SK-N-SH (cell line): ENCODE data around the gene GSTA4. TPM values are rescaled to one million over a fixed set of nuclear protein-coding genes. Genes with fewer than 3 reads are reported as not detected.

Experiments used
- CTCF ChIA-PET: fragments of 300-600, 350-600 bp; formaldehyde crosslinking; extraction: SDS; loops from one replicate; lab custom pipeline; 2021; lab: Yijun Ruan, JAX
- POLR2A ChIA-PET: fragments of 350-600 bp; sonication (Branson Sonifier 250); formaldehyde crosslinking; extraction: SDS; loops from one replicate; lab custom pipeline; 2020; ENCODE audit warnings: antibody characterized with exemption, inconsistent platforms; lab: Yijun Ruan, JAX
- DNase-seq: peaks from one replicate; pipeline ENCODE4 v3.0.0; 2012
- H2AFZ ChIP-seq: fragments of 200-600 bp; sonication (generic); 2 replicates; pipeline ENCODE4 v1.8.1; 2016; ENCODE audit warnings: antibody characterized with exemption, mild to moderate bottlenecking, low read depth
- H3F3A ChIP-seq: fragments of 200-600 bp; sonication (generic); replicated peaks from 2 replicates; pipeline ENCODE3; 2016; ENCODE audit warnings: antibody characterized with exemption, mild to moderate bottlenecking; ENCODE audit not compliant: insufficient read depth
- H3K27ac ChIP-seq, 2 experiments: fragments of 200-500 bp in 1 of 2; fragments of 200-600 bp in 1 of 2; sonication (Bioruptor generic) in 1 of 2; sonication (generic), shearing (Covaris generic) in 1 of 2; 2 replicates each; pipeline versions ENCODE4 v1.5.1 to v1.6.1; 2014 to 2016; ENCODE audit warnings: low read depth in 2 of 2, inconsistent platforms in 1 of 2, low read length in 1 of 2, mild to moderate bottlenecking in 1 of 2, mixed read lengths in 1 of 2
- H3K27me3 ChIP-seq: fragments of 200-600 bp; sonication (generic), shearing (Covaris generic); 2 replicates; pipeline ENCODE4 v1.6.1; 2016; ENCODE audit warnings: mixed run types; ENCODE audit not compliant: insufficient read depth
- H3K36me3 ChIP-seq, 2 experiments: fragments of 200-500 bp in 1 of 2; fragments of 200-600 bp in 1 of 2; sonication (Bioruptor generic) in 1 of 2; sonication (generic) in 1 of 2; replicated peaks in 1 of 2; 2 replicates each; pipeline versions ENCODE3 to v1.5.1; 2014 to 2016; ENCODE audit warnings: low read length in 1 of 2, mild to moderate bottlenecking in 1 of 2; ENCODE audit not compliant: insufficient read depth in 2 of 2, control insufficient read depth in 1 of 2
- H3K4me1 ChIP-seq, 2 experiments: fragments of 200-500 bp in 1 of 2; fragments of 200-600 bp in 1 of 2; sonication (Bioruptor generic) in 1 of 2; sonication (generic), shearing (Covaris generic) in 1 of 2; 2 replicates each; pipeline versions ENCODE4 v1.5.1 to v1.6.1; 2014 to 2016; ENCODE audit warnings: low read depth in 1 of 2, low read length in 1 of 2, mixed run types in 1 of 2; ENCODE audit not compliant: insufficient read depth in 2 of 2, control insufficient read depth in 1 of 2
- H3K4me2 ChIP-seq: fragments of 200-600 bp; sonication (generic), shearing (Covaris generic); 2 replicates; pipeline ENCODE4 v1.6.1; 2017; ENCODE audit warnings: mixed run types
- H3K4me3 ChIP-seq, 2 experiments: fragments of 200-500 bp in 1 of 2; fragments of 200-600 bp in 1 of 2; sonication (Bioruptor generic) in 1 of 2; sonication (generic), shearing (Covaris generic) in 1 of 2; 2 replicates each; pipeline versions ENCODE4 v1.5.1 to v1.8.1; 2014 to 2016; ENCODE audit warnings: low read depth in 2 of 2, inconsistent platforms in 1 of 2, low read length in 1 of 2, mild to moderate bottlenecking in 1 of 2, mixed read lengths in 1 of 2, moderate library complexity in 1 of 2
- H3K79me2 ChIP-seq: fragments of 200-600 bp; sonication (generic); 2 replicates; pipeline ENCODE4 v1.8.1; 2017; ENCODE audit warnings: mild to moderate bottlenecking; ENCODE audit not compliant: insufficient read depth
- H3K9ac ChIP-seq: fragments of 200-600 bp; sonication (generic); 2 replicates; pipeline ENCODE4 v1.6.1; 2017; ENCODE audit warnings: mixed run types
- H3K9me2 ChIP-seq: fragments of 200-600 bp; sonication (generic); 2 replicates; pipeline ENCODE4 v1.6.1; 2017; ENCODE audit warnings: mixed run types
- H3K9me3 ChIP-seq: fragments of 200-600 bp; sonication (generic); 2 replicates; pipeline ENCODE4 v1.6.1; 2017; ENCODE audit warnings: mixed run types, mild to moderate bottlenecking, moderate library complexity
- H4K20me1 ChIP-seq: fragments of 200-600 bp; sonication (generic); 2 replicates; pipeline ENCODE4 v1.6.1; 2017; ENCODE audit warnings: mild to moderate bottlenecking, mixed run types; ENCODE audit not compliant: insufficient read depth
- CHD2 ChIP-seq: fragments of 150-350 bp; IDR thresholded peaks from 2 replicates; pipeline ENCODE4 v1.6.1; 2018; ENCODE audit warnings: low read length; ENCODE audit not compliant: partially characterized antibody
- CTCF ChIP-seq: fragments of 200-600 bp; sonication (generic); IDR thresholded peaks from 2 replicates; pipeline ENCODE4 v1.6.1; 2017; ENCODE audit warnings: antibody characterized with exemption, mild to moderate bottlenecking, moderate library complexity
- FOSL2 ChIP-seq: IDR thresholded peaks from 2 replicates; pipeline ENCODE4 v1.4.0; 2012; ENCODE audit warnings: low read depth, mild to moderate bottlenecking, moderate library complexity, borderline replicate concordance
- FOXM1 ChIP-seq: IDR thresholded peaks from 2 replicates; pipeline ENCODE4 v1.4.0; 2012; ENCODE audit warnings: low read depth, mild to moderate bottlenecking
- GATA2 ChIP-seq: sonication (generic); formaldehyde crosslinking; IDR thresholded peaks from 2 replicates; pipeline ENCODE4 v1.5.0; 2020; ENCODE audit warnings: mild to moderate bottlenecking, missing genetic modification reagents
- IRF3 ChIP-seq: fragments of 150-350 bp; IDR thresholded peaks from 2 replicates; pipeline ENCODE4 v1.6.1; 2016; ENCODE audit warnings: mild to moderate bottlenecking, low read depth, low read length
- JUND ChIP-seq: IDR thresholded peaks from 2 replicates; pipeline ENCODE4 v1.4.0; 2012
- MEF2A ChIP-seq: IDR thresholded peaks from 2 replicates; pipeline ENCODE4 v1.4.0; 2012; ENCODE audit warnings: low read depth, borderline replicate concordance
- NFIC ChIP-seq: IDR thresholded peaks from 2 replicates; pipeline ENCODE4 v1.4.0; 2012; ENCODE audit warnings: borderline replicate concordance
- NRF1 ChIP-seq: IDR thresholded peaks from 2 replicates; pipeline ENCODE4 v1.6.1; 2012; ENCODE audit warnings: low read depth, mild to moderate bottlenecking, low read length
- POLR2AphosphoS5 ChIP-seq: IDR thresholded peaks from 2 replicates; pipeline ENCODE4 v1.6.1; 2012; ENCODE audit warnings: low read depth, low read length
- RAD21 ChIP-seq: IDR thresholded peaks from 2 replicates; pipeline ENCODE4 v1.6.1; 2012; ENCODE audit warnings: mild to moderate bottlenecking, low read length
- RCOR1 ChIP-seq: fragments of 150-350 bp; IDR thresholded peaks from 2 replicates; pipeline ENCODE4 v1.6.1; 2017; ENCODE audit warnings: antibody characterized with exemption, low read length
- RFX5 ChIP-seq: IDR thresholded peaks from 2 replicates; pipeline ENCODE4 v1.6.1; 2012; ENCODE audit warnings: mild to moderate bottlenecking, improper control_type of control experiment, low read length
- RXRA ChIP-seq: IDR thresholded peaks from 2 replicates; pipeline ENCODE4 v1.4.0; 2012; ENCODE audit warnings: low read depth, mild to moderate bottlenecking, borderline replicate concordance
- TAF1 ChIP-seq: IDR thresholded peaks from 2 replicates; pipeline ENCODE4 v1.6.1; 2012; ENCODE audit warnings: low read depth, mild to moderate bottlenecking, low read length, moderate library complexity, borderline replicate concordance
- USF1 ChIP-seq: IDR thresholded peaks from 2 replicates; pipeline ENCODE4 v1.4.0; 2012; ENCODE audit warnings: low read depth, borderline replicate concordance
- YY1 ChIP-seq: IDR thresholded peaks from 2 replicates; pipeline ENCODE4 v1.4.0; 2012; ENCODE audit warnings: low read depth, mild to moderate bottlenecking
- polyA plus RNA-seq, 3 experiments: library from polyadenylated mRNA; depleted of rRNA; stranded (reverse); fragments of >200 nt; gene quantifications; 2 replicates each; pipeline ENCODE4 v1.2.3, GENCODE V29; 2012

The GSTA4 gene
- polyA plus RNA-seq, 1 of the 3 experiments (the other 2 are of a cell fraction) = 28.3 TPM

GRCh38 chr6:53029257-53029656 lies 34.2 kb upstream of the GSTA4 start:
- no peak overlapping the region for H3K4me2 ChIP-seq
- no peak overlapping the region for H3K27ac ChIP-seq
- H3K36me3 ChIP-seq = peaks cover 27 to 69% of the 10 kb centered on the region in 2 experiments
- no peak for TF ChIP-seq CTCF
- TF ChIP-seq USF1 = no peak
- no peak for TF ChIP-seq RCOR1
- TF ChIP-seq MEF2A = no peak
- no peak for TF ChIP-seq YY1
- TF ChIP-seq NRF1 = no peak
- TF ChIP-seq CHD2 = no peak
- TF ChIP-seq TAF1 = no peak
- TF ChIP-seq POLR2AphosphoS5 = no peak
- no peak for TF ChIP-seq IRF3
- TF ChIP-seq RAD21 = no peak
- TF ChIP-seq FOXM1 = no peak
- no peak for TF ChIP-seq GATA2
- no peak for TF ChIP-seq NFIC
- no peak for TF ChIP-seq JUND
- TF ChIP-seq FOSL2 = no peak
- no peak for TF ChIP-seq RFX5
- no peak for TF ChIP-seq RXRA
- H3K9ac ChIP-seq = no peak overlapping the region
- no peaks in the 10 kb centered on the region for H3K79me2 ChIP-seq
- peaks cover 4% of the 10 kb centered on the region for H3F3A ChIP-seq
- no peaks in the 10 kb centered on the region for H4K20me1 ChIP-seq
- ChIA-PET CTCF (no interaction called here), POLR2A (no interaction called here)
- H3K27me3 ChIP-seq = no peaks in the 10 kb centered on the region
- H3K4me3 ChIP-seq = no peak overlapping the region
- peak; percentile 23 for DNase-seq
- no peak overlapping the region for H2AFZ ChIP-seq
- H3K9me3 ChIP-seq = no peaks in the 10 kb centered on the region
- peaks cover 0 to 6% of the 10 kb centered on the region in 2 experiments; a peak in 1 of 4 replicates for H3K4me1 ChIP-seq
- H3K9me2 ChIP-seq = no peaks in the 10 kb centered on the region
